HG02623 (cell line): ENCODE data around the gene STK10.

Source experiments
- ATAC-seq: cut with Tn5 transposase; IDR thresholded peaks from one replicate; pipeline ENCODE4 v1.9.1; 2021; ENCODE audit warnings: moderate library complexity; ENCODE audit not compliant: unreplicated experiment

STK10 gene

GRCh38 chr5:172063463-172064235, 124.4 kb downstream of the STK10 start:
- ATAC-seq: no peak

GRCh38 chr5:172059661-172060100, 128.3 kb downstream of the STK10 start:
- no peak for ATAC-seq

- no peak for ATAC-seq
These were observed 129.9 kb downstream of the STK10 start for GRCh38 chr5:172058088-172058487.

GRCh38 chr5:172055996-172056395, 132.0 kb downstream of the STK10 start:
- no peak for ATAC-seq

- no peak for ATAC-seq
These were observed 132.6 kb downstream of the STK10 start for GRCh38 chr5:172055421-172055820.

- no peak for ATAC-seq
These were observed 133.3 kb downstream of the STK10 start for GRCh38 chr5:172054611-172055153.

- ATAC-seq: no peak
These were observed 135.4 kb downstream of the STK10 start for GRCh38 chr5:172052450-172053236.

- no peak for ATAC-seq
These were observed 136.2 kb downstream of the STK10 start for GRCh38 chr5:172051643-172052339.

GRCh38 chr5:172050080-172050479, 137.9 kb downstream of the STK10 start:
- no peak for ATAC-seq

- ATAC-seq: no peak
These were observed 138.7 kb downstream of the STK10 start for GRCh38 chr5:172049226-172049796.

- no peak for ATAC-seq
These were observed 139.4 kb downstream of the STK10 start for GRCh38 chr5:172048539-172049101.

GRCh38 chr5:172048170-172048422, 139.9 kb downstream of the STK10 start:
- no peak for ATAC-seq

GRCh38 chr5:172046593-172046992, 141.4 kb downstream of the STK10 start:
- ATAC-seq: no peak

GRCh38 chr5:172045315-172045632, 142.8 kb downstream of the STK10 start:
- ATAC-seq: no peak

- ATAC-seq: no peak
These were observed 143.3 kb downstream of the STK10 start for GRCh38 chr5:172044631-172045314.

GRCh38 chr5:172043865-172044264, 144.2 kb downstream of the STK10 start:
- no peak for ATAC-seq

GRCh38 chr5:172042183-172042582, 145.8 kb downstream of the STK10 start:
- no peak for ATAC-seq

- ATAC-seq: no peak
These were observed 149.9 kb downstream of the STK10 start for GRCh38 chr5:172038167-172038566.

GRCh38 chr5:172035049-172035448, 153.0 kb downstream of the STK10 start:
- peak; percentile 82 for ATAC-seq

- ATAC-seq: no peak
These were observed 156.0 kb downstream of the STK10 start for GRCh38 chr5:172031894-172032461.
